Stomach (tissue), 9 donors: ENCODE measurements around the gene PHF1. TPM values are rescaled to one million over a fixed set of nuclear protein-coding genes. Genes with fewer than 3 reads are reported as not detected.
"Not testable (repeated sequence)": the region's sequence is repeated elsewhere in the genome, so short reads cannot be mapped to it uniquely, and the experiment has no call there.

Source experiments
- DNase-seq, 2 donors: peaks; one replicate each; pipeline versions ENCODE4 v3.0.0 to v3.0.0-alpha.2; 2013 to 2019
- H3K27ac ChIP-seq, 5 donors: fragments of 200-600 bp in 4 of 5; sonication (generic) in 4 of 5; one replicate each; pipeline ENCODE4 v1.5.1; 2013 to 2019; ENCODE audit warnings: mild to moderate bottlenecking in 1 of 5, moderate library complexity in 1 of 5
- H3K27me3 ChIP-seq, 3 donors: fragments of 200-600 bp; sonication (generic); one replicate each; pipeline ENCODE4 v1.5.1; 2017 to 2019; ENCODE audit warnings: mixed run types in 1 of 3
- H3K36me3 ChIP-seq, 4 donors: fragments of 200-600 bp; sonication (generic); 1 replicate in 3 of 4; 2 replicates in 1 of 4; pipeline ENCODE4 v1.5.1; 2016 to 2019
- H3K4me1 ChIP-seq, 4 donors: fragments of 200-600 bp; sonication (generic); one replicate each; pipeline ENCODE4 v1.5.1; 2016 to 2019
- H3K4me3 ChIP-seq, 4 donors: fragments of 200-600 bp; sonication (generic) in 3 of 4; one replicate each; pipeline ENCODE4 v1.5.1; 2016 to 2019; ENCODE audit warnings: mild to moderate bottlenecking in 1 of 4
- H3K9me3 ChIP-seq, 4 donors: fragments of 200-600 bp; sonication (generic); one replicate each; pipeline ENCODE4 v1.5.1; 2016 to 2019
- EP300 ChIP-seq: sonication (generic); formaldehyde crosslinking; IDR thresholded peaks from one replicate; pipeline ENCODE4 v1.6.1; 2017; ENCODE audit warnings: antibody characterized with exemption
- POLR2A ChIP-seq, 4 donors: fragments of 450-650 bp; IDR thresholded peaks; one replicate each; pipeline ENCODE4 v1.6.1; 2016; ENCODE audit warnings: antibody characterized with exemption in 4 of 4, control low read depth in 2 of 4, mild to moderate bottlenecking in 1 of 4, moderate library complexity in 1 of 4
- POLR2AphosphoS5 ChIP-seq, 3 donors: sonication (generic); formaldehyde crosslinking; IDR thresholded peaks; one replicate each; pipeline ENCODE4 v1.6.1; 2016; ENCODE audit warnings: antibody characterized with exemption in 3 of 3
- WGBS, 5 donors: extraction: QIAGEN DNeasy Blood & Tissue Kit in 3 of 5; methylation state at CpG; one replicate each; pipeline versions ENCODE4 v1.1.5 to v1.1.7; 2013 to 2018; 5-methylcytosine and 5-hydroxymethylcytosine counted together
- intact Hi-C: fragments of 100-400 bp; cut with DNase I; formaldehyde crosslinking; loops from one replicate; pipeline ENCODE4 v1.15.1; 2023; ENCODE audit warnings: low total_unique reads
- polyA plus RNA-seq, 3 donors: library from polyadenylated mRNA; stranded (reverse); fragments of 200-250 nt; gene quantifications; one replicate each; pipeline ENCODE4 v1.2.3, GENCODE V29; 2013
- total RNA-seq, 5 donors: library from RNA; depleted of rRNA; stranded (reverse); fragments of >200 nt; gene quantifications; one replicate each; pipeline versions ENCODE4 v1.1.0 to v1.2.3, GENCODE V29; 2014 to 2016
- TF ChIP-seq, protein P1 (sequence below), 7 experiments: fragments of 450-650 bp in 4 of 7; fragments of 200-600 bp in 3 of 7; sonication (generic) in 3 of 7; IDR thresholded peaks; one replicate each; pipeline ENCODE4 v1.5.1; 2016 to 2019; ENCODE audit warnings: antibody characterized with exemption in 7 of 7, control low read depth in 2 of 7, mild to moderate bottlenecking in 1 of 7
- donor health status: healthy with polysubstance abuse.
- donor health status: Bipolar disorder and iron deficiency.
- donor health status: healthy.

Gene PHF1
- total and polyA plus RNA-seq, 8 donors: 22.0 to 125 (median 69.4) TPM

DNA sequence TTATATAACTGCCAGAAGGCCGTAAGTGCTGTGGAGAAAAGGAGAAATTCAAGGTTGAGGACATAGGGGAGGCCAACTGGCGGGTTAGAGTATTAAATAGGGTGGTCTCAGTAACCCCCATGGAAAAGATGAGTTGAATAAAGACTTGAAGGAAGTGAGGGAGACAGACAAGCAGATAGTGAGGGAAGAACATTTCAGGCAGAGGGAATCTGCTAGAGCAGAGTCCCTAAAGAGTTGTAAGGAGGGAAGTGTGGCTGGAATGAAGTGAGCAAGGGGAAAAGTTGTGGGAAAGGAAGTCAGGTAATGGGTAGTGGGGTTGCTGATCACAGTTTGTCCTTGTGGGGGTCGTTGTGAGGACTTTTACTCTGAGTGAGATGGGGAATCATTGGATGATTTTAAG is 17.8 kb upstream of the PHF1 start:
- peak overlapping the region in 2 of 4 donors; percentile 62 to 75 for H3K4me3 ChIP-seq
- DNase-seq: no peak
- H3K9me3 ChIP-seq: no peaks in the 10 kb centered on the region
- no peak overlapping the region for H3K27ac ChIP-seq
- peaks cover 6 to 31% (median 16%) of the 10 kb centered on the region in 4 donors for H3K4me1 ChIP-seq
- no peaks in the 10 kb centered on the region for H3K27me3 ChIP-seq
- WGBS, 5 donors: 41 to 60% (median 55%) methylated on average over 3 of the region's 3 CpGs
- TF ChIP-seq, protein P1, sequence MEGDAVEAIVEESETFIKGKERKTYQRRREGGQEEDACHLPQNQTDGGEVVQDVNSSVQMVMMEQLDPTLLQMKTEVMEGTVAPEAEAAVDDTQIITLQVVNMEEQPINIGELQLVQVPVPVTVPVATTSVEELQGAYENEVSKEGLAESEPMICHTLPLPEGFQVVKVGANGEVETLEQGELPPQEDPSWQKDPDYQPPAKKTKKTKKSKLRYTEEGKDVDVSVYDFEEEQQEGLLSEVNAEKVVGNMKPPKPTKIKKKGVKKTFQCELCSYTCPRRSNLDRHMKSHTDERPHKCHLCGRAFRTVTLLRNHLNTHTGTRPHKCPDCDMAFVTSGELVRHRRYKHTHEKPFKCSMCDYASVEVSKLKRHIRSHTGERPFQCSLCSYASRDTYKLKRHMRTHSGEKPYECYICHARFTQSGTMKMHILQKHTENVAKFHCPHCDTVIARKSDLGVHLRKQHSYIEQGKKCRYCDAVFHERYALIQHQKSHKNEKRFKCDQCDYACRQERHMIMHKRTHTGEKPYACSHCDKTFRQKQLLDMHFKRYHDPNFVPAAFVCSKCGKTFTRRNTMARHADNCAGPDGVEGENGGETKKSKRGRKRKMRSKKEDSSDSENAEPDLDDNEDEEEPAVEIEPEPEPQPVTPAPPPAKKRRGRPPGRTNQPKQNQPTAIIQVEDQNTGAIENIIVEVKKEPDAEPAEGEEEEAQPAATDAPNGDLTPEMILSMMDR (IDR thresholded peaks at IDR 0.05): no peak
- TF ChIP-seq EP300 (no peak), POLR2A (IDR thresholded peaks at IDR 0.05) (no peak), POLR2AphosphoS5 (IDR thresholded peaks at IDR 0.05) (no peak)
- intact Hi-C loops: no loop called here
- H3K36me3 ChIP-seq: peaks cover 0 to 2% (median 0%) of the 10 kb centered on the region in 4 donors

DNA sequence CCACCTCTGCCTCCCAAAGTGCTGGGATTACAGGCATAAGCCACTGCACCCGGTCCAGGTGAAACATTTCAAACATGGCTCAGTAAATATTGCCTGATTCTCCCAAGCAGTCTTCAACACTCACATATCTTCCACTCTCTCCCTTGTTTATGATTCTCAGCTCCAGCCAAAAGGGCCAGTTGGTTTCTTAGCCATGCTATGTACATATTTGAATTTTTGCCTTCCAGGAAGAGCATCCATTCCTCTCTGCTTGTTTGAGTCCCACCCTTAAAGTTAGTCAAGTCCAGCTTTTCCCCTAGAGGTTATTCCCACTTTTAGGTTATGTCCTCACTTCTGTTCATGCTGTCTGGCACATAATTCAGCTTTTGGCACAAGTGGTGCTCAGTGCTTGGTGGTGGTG is 13.3 kb upstream of the PHF1 start:
- Histone ChIP-seq H3K9me3 (no peaks in the 10 kb centered on the region), H3K27ac (no peak overlapping the region), H3K36me3 (peaks cover 0 to 11% (median 0%) of the 10 kb centered on the region in 4 donors), H3K4me3 (no peak overlapping the region), H3K27me3 (no peaks in the 10 kb centered on the region), H3K4me1 (peaks cover 0 to 14% (median under 1%) of the 10 kb centered on the region in 4 donors)
- 65 to 100% (median 85%) methylated on average over 1 of the region's 1 CpG for WGBS, 5 donors
- intact Hi-C loops: no loop called here
- DNase-seq: no peak
- no peak for TF ChIP-seq POLR2AphosphoS5 (IDR thresholded peaks at IDR 0.05)
- TF ChIP-seq EP300: no peak
- TF ChIP-seq, protein P1 (IDR thresholded peaks at IDR 0.05): no peak
- TF ChIP-seq POLR2A (IDR thresholded peaks at IDR 0.05): no peak

DNA sequence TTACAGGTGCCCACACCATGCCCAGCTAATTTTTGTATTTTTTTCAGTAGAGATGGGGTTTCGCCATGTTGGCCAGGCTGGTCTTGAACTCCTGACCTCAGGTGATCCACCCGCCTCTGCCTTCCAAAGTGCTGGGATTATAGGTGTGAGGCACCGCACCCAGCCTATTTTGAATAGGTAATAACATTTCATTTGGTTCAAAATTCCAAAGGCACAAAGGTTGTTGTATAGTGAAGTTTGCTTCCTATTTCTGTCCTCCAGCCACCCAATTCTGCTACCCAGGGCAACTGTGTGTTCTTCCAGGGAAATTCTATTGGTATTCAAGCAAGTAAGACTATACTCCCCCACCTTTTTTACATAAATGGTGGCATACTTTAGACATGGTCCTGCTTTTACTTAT is 12.2 kb upstream of the PHF1 start:
- H3K27me3 ChIP-seq, intact Hi-C loops, DNase-seq, H3K27ac ChIP-seq, H3K4me1 ChIP-seq, H3K9me3 ChIP-seq, H3K4me3 ChIP-seq: not testable (repeated sequence)
- 92 to 98% (median 93%) methylated on average over 3 of the region's 3 CpGs for WGBS, 5 donors
- H3K36me3 ChIP-seq: peaks cover 0 to 15% (median 0%) of the 10 kb centered on the region in 4 donors

DNA sequence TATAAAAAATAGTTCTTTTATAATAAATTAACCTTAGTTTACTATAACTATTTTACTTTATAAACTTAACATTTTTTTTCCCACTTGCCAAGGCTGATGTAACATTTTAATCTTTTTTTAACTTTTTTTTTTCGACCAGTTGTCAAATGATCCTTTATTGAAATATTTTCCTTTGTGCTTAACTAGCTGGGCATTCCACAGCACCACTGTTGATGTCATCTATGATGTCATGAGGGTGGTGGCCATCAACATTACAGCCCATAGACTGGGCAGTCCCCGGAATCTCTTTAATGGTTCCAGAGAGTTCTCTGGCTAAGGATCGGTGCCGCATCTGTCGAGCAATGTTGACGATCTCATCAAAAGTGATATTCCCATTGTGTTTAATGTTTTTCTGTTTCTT is 10.9 kb upstream of the PHF1 start:
- H3K36me3 ChIP-seq: peaks cover 0 to 27% (median 0%) of the 10 kb centered on the region in 4 donors
- DNase-seq, H3K4me1 ChIP-seq, intact Hi-C loops, H3K4me3 ChIP-seq, H3K9me3 ChIP-seq, H3K27ac ChIP-seq, H3K27me3 ChIP-seq: not testable (repeated sequence)
- WGBS, 5 donors: 94 to 99% (median 96%) methylated on average over 6 of the region's 6 CpGs

DNA sequence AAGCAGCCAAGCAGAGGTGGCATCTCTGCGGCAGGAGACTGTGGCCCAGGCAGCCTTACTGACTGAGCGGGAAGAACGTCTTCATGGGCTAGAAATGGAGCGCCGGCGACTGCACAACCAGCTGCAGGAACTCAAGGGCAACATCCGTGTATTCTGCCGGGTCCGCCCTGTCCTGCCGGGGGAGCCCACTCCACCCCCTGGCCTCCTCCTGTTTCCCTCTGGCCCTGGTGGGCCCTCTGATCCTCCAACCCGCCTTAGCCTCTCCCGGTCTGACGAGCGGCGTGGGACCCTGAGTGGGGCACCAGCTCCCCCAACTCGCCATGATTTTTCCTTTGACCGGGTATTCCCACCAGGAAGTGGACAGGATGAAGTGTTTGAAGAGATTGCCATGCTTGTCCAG is 5.9 kb upstream of the PHF1 start:
- H3K36me3 ChIP-seq: peaks cover 0 to 24% (median 0%) of the 10 kb centered on the region in 4 donors
- DNase-seq: no peak
- no peak for TF ChIP-seq POLR2A (IDR thresholded peaks at IDR 0.05)
- no peak for TF ChIP-seq POLR2AphosphoS5 (IDR thresholded peaks at IDR 0.05)
- TF ChIP-seq EP300: no peak
- TF ChIP-seq, protein P1 (IDR thresholded peaks at IDR 0.05): no peak
- intact Hi-C loops: no loop called here
- no peak overlapping the region for H3K4me3 ChIP-seq
- no peaks in the 10 kb centered on the region for H3K9me3 ChIP-seq
- WGBS, 5 donors: 92 to 95% (median 95%) methylated on average over 16 to 17 of the region's 17 CpGs
- no peaks in the 10 kb centered on the region for H3K27me3 ChIP-seq
- no peak overlapping the region for H3K27ac ChIP-seq
- H3K4me1 ChIP-seq: peaks cover 0 to 9% (median 6%) of the 10 kb centered on the region in 4 donors
